ENCODE results near the gene PDE4A.

Gene PDE4A

DNA sequence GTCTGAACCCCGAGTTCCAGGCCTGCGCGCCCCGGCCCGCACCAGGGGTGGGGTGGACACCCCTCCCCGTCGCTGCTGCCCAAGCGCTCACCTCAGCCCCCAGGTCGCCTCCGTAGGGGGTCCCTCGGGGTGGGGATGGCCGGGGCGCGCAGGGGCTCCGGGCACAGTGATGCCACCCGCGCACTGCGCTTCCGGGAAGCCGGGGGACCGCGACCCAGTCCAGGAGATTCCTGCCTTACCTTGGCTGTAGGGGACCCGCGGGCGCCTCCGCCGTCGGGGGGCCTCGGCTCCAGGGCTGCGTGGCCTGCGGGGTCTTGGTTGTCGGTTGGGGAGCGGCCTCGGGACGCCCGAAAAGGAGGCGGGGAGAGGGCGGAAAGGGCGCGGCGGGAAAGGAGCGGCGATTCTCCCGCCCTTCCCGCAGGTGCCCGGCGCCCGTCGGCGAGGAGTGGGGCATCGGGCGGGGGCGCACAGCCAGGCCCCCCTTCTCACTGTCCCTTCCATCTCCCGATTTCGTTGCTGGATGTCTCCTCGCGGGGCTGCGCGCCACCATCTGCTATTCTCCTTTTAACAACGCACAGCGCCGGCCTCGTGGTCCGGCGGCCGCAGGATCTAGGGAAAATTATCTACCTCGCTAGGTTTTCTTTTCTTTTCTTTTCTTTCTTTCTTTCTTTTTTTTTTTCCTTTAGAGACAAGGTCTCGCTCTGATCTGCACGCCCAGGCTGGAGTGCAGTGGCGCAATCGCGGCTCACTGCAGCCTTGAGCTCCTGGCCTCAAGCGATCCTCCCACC is 82.9 kb downstream of the PDE4A start, which contains the start of gene KEAP1:
Gene KEAP1 (minus strand): TSS at position 355 of the 788 bp plus-strand sequence. CDS start 3,323 bp downstream, outside the sequence.
- peak within 1 kb of the TSS; percentile 71 to 92 (median 81) for H3K4me3 ChIP-seq (ENCODE audit: control insufficient read depth in 1 of 7, extremely low read depth in 1 of 7, insufficient read depth in 4 of 7, low read depth in 2 of 7, low read length in 6 of 7)
- H3K27me3 ChIP-seq (replicated peaks in 2 of 5; ENCODE audit: control insufficient read depth in 4 of 5, insufficient read depth in 5 of 5, low read length in 4 of 5), result no peaks in the 10 kb centered on the region
- H3K36me3 ChIP-seq (ENCODE audit: control insufficient read depth in 4 of 4, insufficient read depth in 4 of 4, low read length in 3 of 4), result peaks cover 2 to 23% (median 9%) of the 10 kb centered on the region in 4 experiments
- peaks cover 0 to 21% (median 16%) of the 10 kb centered on the region in 4 experiments for H3K4me1 ChIP-seq (ENCODE audit: control extremely low read depth in 1 of 4, control insufficient read depth in 4 of 4, insufficient read depth in 4 of 4, low read length in 3 of 4)
- no peaks in the 10 kb centered on the region for H3K9me3 ChIP-seq (ENCODE audit: control extremely low read depth in 1 of 5, control insufficient read depth in 4 of 5, insufficient read depth in 2 of 5, low read depth in 1 of 5, low read length in 4 of 5)
- ChIA-PET CTCF (interaction anchor here (1.1 to 1.3 kb wide), 4 partner anchors 9 to 64 kb away, joined by 3 to 5 read pairs (median 3); partner anchors contain the start of gene S1PR5), POLR2A (interaction anchor here (0.6 kb wide), 1 partner anchor 164 kb away, joined by 3 read pairs; no protein-coding TSS in a partner anchor)
- peak within 1 kb of the TSS; percentile 86 to 96 for H3K27ac ChIP-seq (ENCODE audit: insufficient read depth in 1 of 2, low read depth in 1 of 2, low read length in 2 of 2, poor library complexity in 1 of 2, severe bottlenecking in 2 of 2)
- 2% methylated on average over 69 of the region's 73 CpGs for WGBS (ENCODE audit: insufficient coverage)
- peak in 2 of 3 donors; percentile 79 to 84 for DNase-seq

GRCh38 chr19:10505583-10506229 is 85.4 kb downstream of the PDE4A start:
- peaks cover 0 to 3% (median 0%) of the 10 kb centered on the region in 5 experiments for H3K27me3 ChIP-seq (replicated peaks in 2 of 5; ENCODE audit: control insufficient read depth in 4 of 5, insufficient read depth in 5 of 5, low read length in 4 of 5)
- peaks cover 0 to 24% (median 20%) of the 10 kb centered on the region in 4 experiments for H3K4me1 ChIP-seq (ENCODE audit: control extremely low read depth in 1 of 4, control insufficient read depth in 4 of 4, insufficient read depth in 4 of 4, low read length in 3 of 4)
- peak overlapping the region in 1 of 7 experiments; percentile 11 for H3K4me3 ChIP-seq (ENCODE audit: control insufficient read depth in 1 of 7, extremely low read depth in 1 of 7, insufficient read depth in 4 of 7, low read depth in 2 of 7, low read length in 6 of 7)
- DNase-seq, result peak; percentile 81 to 91 (median 88)
- no peak overlapping the region for H3K27ac ChIP-seq (ENCODE audit: insufficient read depth in 1 of 2, low read depth in 1 of 2, low read length in 2 of 2, poor library complexity in 1 of 2, severe bottlenecking in 2 of 2)
- no peaks in the 10 kb centered on the region for H3K9me3 ChIP-seq (ENCODE audit: control extremely low read depth in 1 of 5, control insufficient read depth in 4 of 5, insufficient read depth in 2 of 5, low read depth in 1 of 5, low read length in 4 of 5)
- H3K36me3 ChIP-seq (ENCODE audit: control insufficient read depth in 4 of 4, insufficient read depth in 4 of 4, low read length in 3 of 4), result peaks cover 0 to 3% (median 0%) of the 10 kb centered on the region in 4 experiments
- CTCF ChIA-PET, result interaction anchor here (0.7 to 1.3 kb wide), 8 partner anchors 11 to 255 kb away, joined by 3 to 5 read pairs (median 3); partner anchors contain the start of gene CDKN2D
- 14% methylated on average over 6 of the region's 17 CpGs for WGBS (ENCODE audit: insufficient coverage)
- POLR2A ChIA-PET, result no interaction called here

DNA sequence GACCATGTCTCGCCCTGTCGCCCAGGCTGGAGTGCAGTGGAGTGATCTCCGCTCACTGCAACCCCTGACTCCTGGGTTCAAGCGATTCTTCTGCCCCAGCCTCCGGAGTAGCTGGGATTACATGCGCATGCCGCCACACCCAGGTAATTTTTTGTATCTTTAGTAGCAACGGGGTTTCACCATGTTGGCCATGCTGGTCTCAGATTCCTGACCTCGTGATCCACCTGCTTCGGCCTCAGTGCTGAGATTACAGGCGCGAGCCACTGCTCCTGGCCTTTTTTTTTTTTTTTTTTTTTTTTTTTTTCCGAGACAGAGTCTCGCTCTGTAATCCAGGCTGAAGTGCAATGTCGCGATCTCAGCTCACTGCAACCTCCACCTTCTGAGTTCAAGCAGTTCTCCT is 87.7 kb downstream of the PDE4A start:
- no peaks in the 10 kb centered on the region for H3K9me3 ChIP-seq (ENCODE audit: control extremely low read depth in 1 of 5, control insufficient read depth in 4 of 5, insufficient read depth in 2 of 5, low read depth in 1 of 5, low read length in 4 of 5)
- ChIA-PET CTCF (interaction anchor here (0.5 to 5.8 kb wide), 11 partner anchors 9 to 54 kb away, joined by 3 to 37 read pairs (median 4); partner anchors contain the start of gene S1PR5), POLR2A (interaction anchor here (0.6 kb wide), 1 partner anchor 10 kb away, joined by 6 read pairs; no protein-coding TSS in a partner anchor)
- no peak overlapping the region for H3K4me3 ChIP-seq (ENCODE audit: control insufficient read depth in 1 of 7, extremely low read depth in 1 of 7, insufficient read depth in 4 of 7, low read depth in 2 of 7, low read length in 6 of 7)
- H3K36me3 ChIP-seq (ENCODE audit: control insufficient read depth in 4 of 4, insufficient read depth in 4 of 4, low read length in 3 of 4), result no peaks in the 10 kb centered on the region
- H3K4me1 ChIP-seq (ENCODE audit: control extremely low read depth in 1 of 4, control insufficient read depth in 4 of 4, insufficient read depth in 4 of 4, low read length in 3 of 4), result peaks cover 0 to 12% (median 9%) of the 10 kb centered on the region in 4 experiments
- DNase-seq, result no peak
- WGBS (ENCODE audit: insufficient coverage), result 95% methylated on average over 14 of the region's 16 CpGs
- peaks cover 0 to 19% (median 2%) of the 10 kb centered on the region in 5 experiments for H3K27me3 ChIP-seq (replicated peaks in 2 of 5; ENCODE audit: control insufficient read depth in 4 of 5, insufficient read depth in 5 of 5, low read length in 4 of 5)
- no peak overlapping the region for H3K27ac ChIP-seq (ENCODE audit: insufficient read depth in 1 of 2, low read depth in 1 of 2, low read length in 2 of 2, poor library complexity in 1 of 2, severe bottlenecking in 2 of 2)

DNA sequence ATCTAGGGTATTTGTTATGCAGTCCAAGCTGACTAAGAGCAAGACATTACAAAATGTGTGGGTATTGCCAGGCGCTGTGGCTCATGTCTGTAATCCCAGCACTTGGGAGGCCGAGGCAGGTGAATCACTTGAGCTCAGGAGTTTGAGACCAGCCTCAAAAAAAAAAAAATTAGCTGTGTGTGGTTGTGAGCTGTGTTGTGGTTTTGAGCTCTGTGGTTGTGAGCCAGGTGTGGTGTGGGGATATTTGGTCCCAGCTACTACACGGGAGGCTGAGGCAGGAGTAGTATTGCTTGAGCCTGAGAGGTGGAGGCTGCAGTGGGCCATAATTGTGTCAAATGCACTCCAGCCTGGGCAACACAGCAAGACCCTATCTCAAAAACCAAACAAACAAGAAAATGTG is 88.4 kb downstream of the PDE4A start:
- H3K9me3 ChIP-seq (ENCODE audit: control extremely low read depth in 1 of 5, control insufficient read depth in 4 of 5, insufficient read depth in 2 of 5, low read depth in 1 of 5, low read length in 4 of 5), result no peaks in the 10 kb centered on the region
- H3K27ac ChIP-seq (ENCODE audit: insufficient read depth in 1 of 2, low read depth in 1 of 2, low read length in 2 of 2, poor library complexity in 1 of 2, severe bottlenecking in 2 of 2), result no peak overlapping the region
- H3K4me3 ChIP-seq (ENCODE audit: control insufficient read depth in 1 of 7, extremely low read depth in 1 of 7, insufficient read depth in 4 of 7, low read depth in 2 of 7, low read length in 6 of 7), result no peak overlapping the region
- ChIA-PET CTCF (interaction anchor here (0.6 to 5.8 kb wide), 10 partner anchors 8 to 64 kb away, joined by 3 to 37 read pairs (median 6); partner anchors contain the start of gene S1PR5), POLR2A (interaction anchor here (0.7 kb wide), 1 partner anchor 135 kb away, joined by 3 read pairs; no protein-coding TSS in a partner anchor)
- H3K27me3 ChIP-seq (replicated peaks in 2 of 5; ENCODE audit: control insufficient read depth in 4 of 5, insufficient read depth in 5 of 5, low read length in 4 of 5), result peaks cover 0 to 26% (median 8%) of the 10 kb centered on the region in 5 experiments
- peaks cover 0 to 10% (median 6%) of the 10 kb centered on the region in 4 experiments for H3K4me1 ChIP-seq (ENCODE audit: control extremely low read depth in 1 of 4, control insufficient read depth in 4 of 4, insufficient read depth in 4 of 4, low read length in 3 of 4)
- no peak for DNase-seq
- H3K36me3 ChIP-seq (ENCODE audit: control insufficient read depth in 4 of 4, insufficient read depth in 4 of 4, low read length in 3 of 4), result no peaks in the 10 kb centered on the region
- WGBS (ENCODE audit: insufficient coverage), result 100% methylated on average over 1 of the region's 3 CpGs

DNA sequence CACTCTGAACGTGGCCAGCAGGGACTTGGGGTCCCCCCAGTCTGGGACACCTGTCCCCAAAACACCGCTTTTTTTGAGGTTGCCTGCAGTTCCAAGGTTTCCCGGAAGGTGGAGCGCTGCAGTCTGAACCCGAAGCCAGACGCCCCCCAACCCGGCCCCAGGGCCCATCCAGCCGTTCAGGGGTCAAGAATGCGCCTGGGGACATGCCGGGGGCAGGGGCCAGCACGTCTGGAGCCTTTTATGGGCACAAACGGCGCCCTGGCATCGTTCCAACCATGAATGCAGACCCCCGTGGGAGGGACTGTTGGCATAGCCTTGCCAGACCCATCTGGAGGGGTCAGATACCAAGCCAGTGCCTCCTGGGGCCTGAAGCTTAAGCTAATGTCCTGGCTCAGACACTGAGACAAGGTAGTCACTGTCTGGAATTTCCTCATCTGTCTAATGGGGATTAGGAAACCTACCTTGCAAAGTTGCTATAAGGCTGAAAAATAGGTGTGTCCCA is 90.0 kb downstream of the PDE4A start:
- H3K4me3 ChIP-seq (ENCODE audit: control insufficient read depth in 1 of 7, extremely low read depth in 1 of 7, insufficient read depth in 4 of 7, low read depth in 2 of 7, low read length in 6 of 7), result no peak overlapping the region
- peak; percentile 40 to 55 (median 47) for DNase-seq
- no peaks in the 10 kb centered on the region for H3K36me3 ChIP-seq (ENCODE audit: control insufficient read depth in 4 of 4, insufficient read depth in 4 of 4, low read length in 3 of 4)
- no peak overlapping the region for H3K27ac ChIP-seq (ENCODE audit: insufficient read depth in 1 of 2, low read depth in 1 of 2, low read length in 2 of 2, poor library complexity in 1 of 2, severe bottlenecking in 2 of 2)
- peaks cover 0 to 21% (median 17%) of the 10 kb centered on the region in 4 experiments for H3K4me1 ChIP-seq (ENCODE audit: control extremely low read depth in 1 of 4, control insufficient read depth in 4 of 4, insufficient read depth in 4 of 4, low read length in 3 of 4)
- H3K27me3 ChIP-seq (replicated peaks in 2 of 5; ENCODE audit: control insufficient read depth in 4 of 5, insufficient read depth in 5 of 5, low read length in 4 of 5), result peaks cover 0 to 42% (median 14%) of the 10 kb centered on the region in 5 experiments
- H3K9me3 ChIP-seq (ENCODE audit: control extremely low read depth in 1 of 5, control insufficient read depth in 4 of 5, insufficient read depth in 2 of 5, low read depth in 1 of 5, low read length in 4 of 5), result no peaks in the 10 kb centered on the region
- WGBS (ENCODE audit: insufficient coverage), result 15% methylated on average over 11 of the region's 15 CpGs
- CTCF ChIA-PET, result interaction anchor here (0.7 to 5.8 kb wide), 8 partner anchors 13 to 325 kb away, joined by 3 to 37 read pairs (median 3); partner anchors contain the start of gene TMED1
- POLR2A ChIA-PET, result interaction anchor here (0.9 kb wide), 1 partner anchor 31 kb away, joined by 4 read pairs; no protein-coding TSS in a partner anchor

DNA sequence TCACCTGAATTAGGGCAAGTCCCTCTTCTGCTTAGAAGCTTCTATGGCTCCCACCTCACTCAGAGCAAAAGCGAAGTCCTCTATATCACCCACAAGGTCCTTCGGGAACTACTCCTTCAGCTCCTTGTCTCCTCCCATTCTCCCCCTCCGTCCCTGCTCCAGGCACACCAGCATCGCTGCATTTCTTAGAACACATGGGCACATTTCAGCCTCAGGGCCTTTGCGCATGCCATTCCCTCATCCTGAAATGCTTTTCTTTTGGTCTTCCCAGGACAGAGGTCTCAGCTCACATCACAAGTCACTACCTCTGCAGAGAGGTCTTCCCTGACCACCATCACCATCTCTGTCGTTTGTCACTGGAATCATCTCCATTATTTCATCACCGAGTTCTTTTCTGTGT is 92.9 kb downstream of the PDE4A start:
- no peak overlapping the region for H3K4me3 ChIP-seq (ENCODE audit: control insufficient read depth in 1 of 7, extremely low read depth in 1 of 7, insufficient read depth in 4 of 7, low read depth in 2 of 7, low read length in 6 of 7)

More for the DNA sequence above, 92.9 kb downstream of the PDE4A start:
- POLR2A ChIA-PET, result no interaction called here
- no peaks in the 10 kb centered on the region for H3K9me3 ChIP-seq (ENCODE audit: control extremely low read depth in 1 of 5, control insufficient read depth in 4 of 5, insufficient read depth in 2 of 5, low read depth in 1 of 5, low read length in 4 of 5)
- no peaks in the 10 kb centered on the region for H3K36me3 ChIP-seq (ENCODE audit: control insufficient read depth in 4 of 4, insufficient read depth in 4 of 4, low read length in 3 of 4)
- CTCF ChIA-PET, result interaction anchor here (1.0 to 5.8 kb wide), 4 partner anchors 29 to 67 kb away, joined by 3 to 37 read pairs (median 5); no protein-coding TSS in a partner anchor
- no peak overlapping the region for H3K27ac ChIP-seq (ENCODE audit: insufficient read depth in 1 of 2, low read depth in 1 of 2, low read length in 2 of 2, poor library complexity in 1 of 2, severe bottlenecking in 2 of 2)
- DNase-seq, result no peak
- 87% methylated on average over 5 of the region's 7 CpGs for WGBS (ENCODE audit: insufficient coverage)
- H3K27me3 ChIP-seq (replicated peaks in 2 of 5; ENCODE audit: control insufficient read depth in 4 of 5, insufficient read depth in 5 of 5, low read length in 4 of 5), result peaks cover 4 to 71% (median 34%) of the 10 kb centered on the region in 5 experiments
- H3K4me1 ChIP-seq (ENCODE audit: control extremely low read depth in 1 of 4, control insufficient read depth in 4 of 4, insufficient read depth in 4 of 4, low read length in 3 of 4), result peaks cover 0 to 32% (median 28%) of the 10 kb centered on the region in 4 experiments
